Mucosa of descending colon (tissue), 3 donors: ENCODE data around the gene SH3PXD2A. TPM values are rescaled to one million over a fixed set of nuclear protein-coding genes. Genes with fewer than 3 reads are reported as not detected.

ENCODE experiments used
- ATAC-seq: fragments of 200-7000 bp; cut with Tn5 transposase; one replicate; pipeline ENCODE4 v1.9.1; 2020; ENCODE audit warnings: mild to moderate bottlenecking, moderate library complexity
- DNase-seq, 3 donors: peaks; one replicate each; pipeline ENCODE4 v3.0.0-alpha.2; 2020
- H3K36me3 ChIP-seq: fragments of 200-600 bp; one replicate; pipeline ENCODE4 v1.8.0; 2021; ENCODE audit warnings: low read depth, mild to moderate bottlenecking
- H3K4me1 ChIP-seq: fragments of 200-600 bp; one replicate; pipeline ENCODE4 v1.8.0; 2021; ENCODE audit warnings: low read depth, mild to moderate bottlenecking
- H3K4me3 ChIP-seq: fragments of 200-600 bp; one replicate; pipeline ENCODE4 v1.8.0; 2021; ENCODE audit warnings: mild to moderate bottlenecking
- H3K9me3 ChIP-seq: fragments of 200-600 bp; one replicate; pipeline ENCODE4 v1.8.0; 2021; ENCODE audit warnings: mild to moderate bottlenecking
- CTCF ChIP-seq: fragments of 200-600 bp; IDR thresholded peaks from one replicate; pipeline ENCODE4 v1.8.0; 2022; ENCODE audit warnings: antibody characterized with exemption, mild to moderate bottlenecking
- intact Hi-C, 2 donors: fragments of 100-400 bp; cut with DNase I in 1 of 2; cut with micrococcal nuclease in 1 of 2; formaldehyde crosslinking; loops; one replicate each; pipeline versions ENCODE4 v1.11.0 to v1.11.1; 2022; cut with DNase I, micrococcal nuclease
- total RNA-seq, 3 donors: library from RNA; stranded (reverse); fragmentation: NEBNext Ultra II Directional in 2 of 3; extraction: Animal tissue kit (Norgen Biotek cat#: 25700) in 2 of 3; gene quantifications; one replicate each; pipeline versions ENCODE4 v1.2.1 to v1.2.4, GENCODE V29; 2021 to 2023
- donor health status: DM: no; HTN: no; CAD: no; lungs with moderate emphysema.
- donor health status: DM: no; HTN: no; CAD: no.
- donor health status: DM: no; HTN: yes; CAD: no.

The SH3PXD2A gene
- total RNA-seq, 3 donors from 2014 or later: 46.1 to 91.4 (median 60.6) TPM

GRCh38 chr10:103630156-103630555, 225.2 kb downstream of the SH3PXD2A start:
- Histone ChIP-seq H3K9me3 (no peaks in the 10 kb centered on the region), H3K4me3 (no peak overlapping the region), H3K4me1 (no peaks in the 10 kb centered on the region), H3K36me3 (no peaks in the 10 kb centered on the region)
- intact Hi-C loops: no loop called here
- no peak for ATAC-seq
- TF ChIP-seq CTCF: no peak
- DNase-seq: peak in 1 of 3 donors; percentile 8

- ATAC-seq: no peak
- Histone ChIP-seq H3K9me3 (no peaks in the 10 kb centered on the region), H3K36me3 (no peaks in the 10 kb centered on the region), H3K4me3 (no peak overlapping the region), H3K4me1 (no peaks in the 10 kb centered on the region)
- TF ChIP-seq CTCF: no peak
- peak in 1 of 3 donors; percentile 22 for DNase-seq
- intact Hi-C loops: no loop called here
Measured at GRCh38 chr10:103629581-103629980, 225.8 kb downstream of the SH3PXD2A start.

GRCh38 chr10:103627893-103628292, 227.5 kb downstream of the SH3PXD2A start:
- no peaks in the 10 kb centered on the region for H3K36me3 ChIP-seq
- ATAC-seq: no peak

GRCh38 chr10:103627111-103627892, 228.1 kb downstream of the SH3PXD2A start:
- H3K36me3 ChIP-seq: no peaks in the 10 kb centered on the region
- H3K9me3 ChIP-seq: no peaks in the 10 kb centered on the region
- H3K4me3 ChIP-seq: no peak overlapping the region
- ATAC-seq (no peak), DNase-seq (no peak)
- intact Hi-C loops: no loop called here
- no peak for TF ChIP-seq CTCF
- no peaks in the 10 kb centered on the region for H3K4me1 ChIP-seq

More at GRCh38 chr10:103627893-103628292, 227.5 kb downstream of the SH3PXD2A start:
- intact Hi-C loops: no loop called here
- H3K4me1 ChIP-seq: no peaks in the 10 kb centered on the region
- no peak for DNase-seq
- TF ChIP-seq CTCF: no peak
- no peak overlapping the region for H3K4me3 ChIP-seq
- no peaks in the 10 kb centered on the region for H3K9me3 ChIP-seq

- Histone ChIP-seq H3K4me1 (no peaks in the 10 kb centered on the region), H3K9me3 (no peaks in the 10 kb centered on the region), H3K36me3 (no peaks in the 10 kb centered on the region), H3K4me3 (no peak overlapping the region)
- TF ChIP-seq CTCF: no peak
- ATAC-seq: no peak
- no peak for DNase-seq
- intact Hi-C loops: no loop called here
Measured at GRCh38 chr10:103626178-103626577, 229.2 kb downstream of the SH3PXD2A start.
